Loucy (cell line): Measurements from ENCODE around the gene NPBWR2.

ENCODE experiments used
- H2AFZ ChIP-seq: fragments of 200-600 bp; sonication (generic); 2 replicates; pipeline ENCODE4 v1.6.0; 2016; ENCODE audit warnings: antibody characterized with exemption, mild to moderate bottlenecking, low read length, moderate library complexity
- H3F3A ChIP-seq: fragments of 200-600 bp; 2 replicates; pipeline ENCODE4 v1.6.0; 2016; ENCODE audit warnings: antibody characterized with exemption, low read depth, mild to moderate bottlenecking
- H3K27me3 ChIP-seq: fragments of 200-600 bp; sonication (generic); 2 replicates; pipeline ENCODE4 v1.6.1; 2014; ENCODE audit warnings: low read length, mild to moderate bottlenecking; ENCODE audit not compliant: insufficient read depth, poor library complexity, severe bottlenecking
- H3K36me3 ChIP-seq: fragments of 200-600 bp; sonication (generic); 2 replicates; pipeline ENCODE4 v1.6.1; 2016; ENCODE audit warnings: low read length; ENCODE audit not compliant: insufficient read depth
- H3K4me1 ChIP-seq: fragments of 200-600 bp; sonication (generic); 2 replicates; pipeline ENCODE4 v1.5.1; 2014; ENCODE audit warnings: low read length, mild to moderate bottlenecking; ENCODE audit not compliant: insufficient read depth, poor library complexity, severe bottlenecking
- H3K4me2 ChIP-seq: fragments of 200-600 bp; sonication (generic); 2 replicates; pipeline ENCODE4 v1.6.0; 2014; ENCODE audit warnings: antibody characterized with exemption, low read length, low read depth, mild to moderate bottlenecking; ENCODE audit not compliant: poor library complexity, severe bottlenecking
- H3K4me3 ChIP-seq: fragments of 200-600 bp; sonication (generic); 2 replicates; pipeline ENCODE4 v1.5.1; 2014; ENCODE audit warnings: low read length, mild to moderate bottlenecking, mixed read lengths; ENCODE audit not compliant: poor library complexity, severe bottlenecking
- H3K79me2 ChIP-seq: fragments of 200-600 bp; sonication (generic); 2 replicates; pipeline ENCODE4 v1.6.1; 2014; ENCODE audit warnings: low read length; ENCODE audit not compliant: insufficient read depth
- H3K9ac ChIP-seq: fragments of 200-600 bp; sonication (generic); 2 replicates; pipeline ENCODE4 v1.6.0; 2014; ENCODE audit warnings: mild to moderate bottlenecking, low read depth, low read length, moderate library complexity; ENCODE audit not compliant: poor library complexity, severe bottlenecking
- H3K9me2 ChIP-seq: fragments of 200-600 bp; sonication (generic); replicated peaks from 2 replicates; pipeline ENCODE4 v1.6.1; 2016; ENCODE audit warnings: low read depth, low read length, mixed read lengths
- H3K9me3 ChIP-seq: fragments of 200-600 bp; sonication (generic); 2 replicates; pipeline ENCODE4 v1.6.1; 2014; ENCODE audit warnings: mild to moderate bottlenecking, antibody characterized with exemption, low read length, low read depth; ENCODE audit not compliant: insufficient read depth
- H4K20me1 ChIP-seq: fragments of 200-600 bp; sonication (generic); 2 replicates; pipeline ENCODE4 v1.6.0; 2014; ENCODE audit warnings: antibody characterized with exemption, low read length, mild to moderate bottlenecking; ENCODE audit not compliant: insufficient read depth, poor library complexity, severe bottlenecking
- EZH2phosphoT487 ChIP-seq: fragments of 200-600 bp; IDR thresholded peaks from 2 replicates; pipeline ENCODE4 v1.6.1; 2018; ENCODE audit warnings: antibody characterized with exemption, mild to moderate bottlenecking, moderate library complexity, borderline replicate concordance
- TF ChIP-seq, protein P1 (sequence below): fragments of 200-600 bp; sonication (generic); conservative IDR thresholded peaks from 2 replicates; pipeline ENCODE4 v1.5.1; 2014; ENCODE audit warnings: mild to moderate bottlenecking, antibody characterized with exemption, low read length

NPBWR2 gene

DNA sequence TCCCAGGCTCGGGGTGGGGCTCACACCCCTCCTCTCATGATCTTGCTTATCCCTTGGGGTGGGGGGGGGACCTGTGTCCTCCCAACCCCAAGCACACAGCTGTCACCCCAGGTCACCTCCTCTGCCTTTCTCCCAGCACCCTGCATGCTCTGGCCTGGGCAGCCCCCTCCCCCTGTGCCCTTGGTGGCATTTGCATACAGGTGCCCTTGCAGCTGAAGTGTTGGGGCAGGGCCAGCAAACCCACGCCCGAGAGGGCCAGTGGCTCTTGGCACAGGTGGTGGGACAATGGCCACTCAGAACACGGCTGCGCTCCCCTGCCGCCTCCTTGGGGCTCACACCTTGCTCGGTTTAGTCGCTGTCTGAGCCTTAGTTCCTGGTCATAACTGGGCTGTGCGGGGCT is 45.5 kb upstream of the NPBWR2 start:
- H3K27me3 ChIP-seq: no peaks in the 10 kb centered on the region
- H3K4me1 ChIP-seq: no peaks in the 10 kb centered on the region
- TF ChIP-seq, protein P1, sequence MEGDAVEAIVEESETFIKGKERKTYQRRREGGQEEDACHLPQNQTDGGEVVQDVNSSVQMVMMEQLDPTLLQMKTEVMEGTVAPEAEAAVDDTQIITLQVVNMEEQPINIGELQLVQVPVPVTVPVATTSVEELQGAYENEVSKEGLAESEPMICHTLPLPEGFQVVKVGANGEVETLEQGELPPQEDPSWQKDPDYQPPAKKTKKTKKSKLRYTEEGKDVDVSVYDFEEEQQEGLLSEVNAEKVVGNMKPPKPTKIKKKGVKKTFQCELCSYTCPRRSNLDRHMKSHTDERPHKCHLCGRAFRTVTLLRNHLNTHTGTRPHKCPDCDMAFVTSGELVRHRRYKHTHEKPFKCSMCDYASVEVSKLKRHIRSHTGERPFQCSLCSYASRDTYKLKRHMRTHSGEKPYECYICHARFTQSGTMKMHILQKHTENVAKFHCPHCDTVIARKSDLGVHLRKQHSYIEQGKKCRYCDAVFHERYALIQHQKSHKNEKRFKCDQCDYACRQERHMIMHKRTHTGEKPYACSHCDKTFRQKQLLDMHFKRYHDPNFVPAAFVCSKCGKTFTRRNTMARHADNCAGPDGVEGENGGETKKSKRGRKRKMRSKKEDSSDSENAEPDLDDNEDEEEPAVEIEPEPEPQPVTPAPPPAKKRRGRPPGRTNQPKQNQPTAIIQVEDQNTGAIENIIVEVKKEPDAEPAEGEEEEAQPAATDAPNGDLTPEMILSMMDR: no peak
- H3K9ac ChIP-seq: no peak overlapping the region
- H3K4me3 ChIP-seq: no peak overlapping the region
- H3K9me3 ChIP-seq: peaks cover 17% of the 10 kb centered on the region; the same call in 1 of the 2 replicates
- no peaks in the 10 kb centered on the region; the same call in 1 of the 2 replicates for H3F3A ChIP-seq
- H3K9me2 ChIP-seq: no peaks in the 10 kb centered on the region
- no peak overlapping the region for H3K4me2 ChIP-seq
- no peaks in the 10 kb centered on the region for H3K36me3 ChIP-seq
- no peaks in the 10 kb centered on the region for H4K20me1 ChIP-seq
- no peaks in the 10 kb centered on the region for H3K79me2 ChIP-seq
- no peak overlapping the region for H2AFZ ChIP-seq

DNA sequence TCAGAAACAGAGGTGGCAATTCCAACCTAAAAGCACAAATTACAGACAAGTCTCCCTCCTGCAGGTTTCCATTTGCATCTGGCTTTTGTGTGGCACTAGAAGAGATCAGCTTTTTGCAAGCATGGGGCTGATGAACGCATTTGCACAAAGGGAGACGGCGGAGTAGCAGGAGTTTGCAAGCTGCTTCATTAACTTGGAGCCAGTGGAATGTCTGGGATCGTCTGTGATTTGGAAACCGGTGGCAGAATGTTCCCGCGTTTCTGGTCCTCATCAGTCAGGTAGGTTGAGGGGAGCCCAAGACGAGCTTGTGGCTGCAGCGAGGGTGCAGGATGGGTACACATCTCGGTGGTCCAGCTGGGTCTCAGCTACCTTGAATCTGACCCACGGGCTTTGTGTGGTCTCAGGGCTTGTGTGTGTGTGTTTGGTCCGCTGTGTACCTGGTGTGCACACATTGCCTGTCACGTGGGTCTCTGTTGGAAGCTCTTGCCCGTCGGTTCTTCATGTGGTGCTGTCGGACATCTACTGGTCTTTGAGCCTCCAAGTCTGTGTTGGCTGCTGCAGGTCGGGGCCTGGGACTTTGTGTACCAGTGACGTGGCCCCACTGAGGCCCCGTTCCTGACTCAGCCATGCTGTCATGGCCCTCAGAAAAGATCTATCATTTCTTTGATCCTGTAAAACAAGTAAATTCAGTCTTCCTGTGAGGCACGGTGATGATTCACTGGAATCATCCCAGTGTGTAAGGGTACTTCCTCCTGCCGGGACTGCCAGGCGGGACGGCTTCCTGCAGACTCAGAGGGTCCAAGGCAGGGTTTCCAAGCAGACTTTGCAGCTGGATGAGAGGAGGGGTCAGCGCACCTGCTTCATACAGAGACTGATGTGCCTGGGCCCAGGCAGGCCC is 44.5 kb upstream of the NPBWR2 start:
- no peaks in the 10 kb centered on the region; the same call in 1 of the 2 replicates for H3F3A ChIP-seq
- H3K79me2 ChIP-seq: no peaks in the 10 kb centered on the region
- no peak overlapping the region for H2AFZ ChIP-seq
- H3K9ac ChIP-seq: no peak overlapping the region
- H3K9me3 ChIP-seq: peaks cover 24% of the 10 kb centered on the region; the same call in 1 of the 2 replicates
- no peak overlapping the region for H3K4me3 ChIP-seq
- H3K4me2 ChIP-seq: no peak overlapping the region
- H4K20me1 ChIP-seq: no peaks in the 10 kb centered on the region
- TF ChIP-seq, protein P1: no peak
- TF ChIP-seq EZH2phosphoT487: no peak
- no peaks in the 10 kb centered on the region for H3K9me2 ChIP-seq
- H3K27me3 ChIP-seq: no peaks in the 10 kb centered on the region
- H3K36me3 ChIP-seq: no peaks in the 10 kb centered on the region
- no peaks in the 10 kb centered on the region for H3K4me1 ChIP-seq

DNA sequence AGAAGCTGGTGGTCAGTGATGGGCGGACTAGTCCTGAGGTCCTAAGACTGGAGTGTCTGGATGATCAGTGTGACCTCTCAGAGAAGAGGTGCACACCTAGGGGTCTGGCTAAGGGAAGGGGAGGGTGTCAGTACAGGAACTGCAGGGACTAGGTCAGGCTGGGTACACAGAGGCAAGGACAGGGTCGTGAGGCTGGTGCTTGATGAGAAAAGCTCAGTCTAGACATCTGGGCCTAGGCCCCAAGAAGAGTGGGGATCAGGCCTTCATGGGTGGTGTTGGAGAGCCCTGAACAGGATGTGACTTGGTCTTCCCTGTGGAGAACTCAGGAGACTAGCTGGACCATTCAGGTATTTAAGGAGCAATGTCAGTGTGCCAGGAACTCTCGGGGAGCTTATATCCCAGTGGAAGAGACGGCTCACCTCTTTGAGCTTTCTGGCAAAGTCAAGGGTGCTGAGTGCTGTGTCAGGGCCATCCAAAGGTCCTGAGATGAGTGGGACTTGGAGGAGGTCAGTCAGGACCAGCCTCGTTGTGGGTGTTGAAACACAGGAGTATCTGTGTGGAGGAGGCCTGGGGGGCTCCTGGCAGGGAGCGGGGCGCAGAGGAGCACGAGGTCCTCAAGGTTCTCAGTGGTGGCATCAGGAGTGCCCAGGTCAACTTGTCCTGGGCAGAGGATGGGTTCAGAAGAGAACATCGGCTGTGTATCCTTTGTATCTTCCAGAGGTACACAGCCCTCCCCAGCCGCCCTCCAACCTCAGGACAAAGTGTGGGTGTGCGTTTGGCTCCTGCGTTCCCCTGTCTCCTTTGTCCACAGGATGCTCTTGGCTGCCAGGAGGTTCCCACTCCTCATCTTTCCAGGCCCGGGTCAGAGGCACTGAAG is 43.6 kb upstream of the NPBWR2 start:
- TF ChIP-seq, protein P1: no peak
- TF ChIP-seq EZH2phosphoT487: no peak
- no peak overlapping the region for H3K4me2 ChIP-seq
- H3K4me3 ChIP-seq: no peak overlapping the region
- peaks cover 30% of the 10 kb centered on the region; the same call in 1 of the 2 replicates for H3K9me3 ChIP-seq
- no peaks in the 10 kb centered on the region; the same call in 1 of the 2 replicates for H3F3A ChIP-seq
- H4K20me1 ChIP-seq: no peaks in the 10 kb centered on the region
- no peaks in the 10 kb centered on the region for H3K27me3 ChIP-seq
- H2AFZ ChIP-seq: no peak overlapping the region
- no peak overlapping the region for H3K9ac ChIP-seq
- H3K36me3 ChIP-seq: no peaks in the 10 kb centered on the region
- H3K9me2 ChIP-seq: no peaks in the 10 kb centered on the region
- no peaks in the 10 kb centered on the region for H3K79me2 ChIP-seq
- H3K4me1 ChIP-seq: no peaks in the 10 kb centered on the region
